HCT116 (cell line): ENCODE measurements around the gene C16orf74.

Source experiments
- EZH2 ChIP-seq: fragments of 200-600 bp; sonication (generic); IDR thresholded peaks from 2 replicates; pipeline ENCODE4 v1.6.1; 2017; ENCODE audit warnings: antibody characterized with exemption, mixed run types
- EZH2phosphoT487 ChIP-seq: fragments of 200-600 bp; IDR thresholded peaks from 2 replicates; pipeline ENCODE4 v1.6.1; 2018; ENCODE audit warnings: antibody characterized with exemption, borderline replicate concordance
- POLR2A ChIP-seq: IDR thresholded peaks from 2 replicates; pipeline ENCODE4 v1.7.0; 2011; ENCODE audit warnings: borderline replicate concordance; ENCODE audit not compliant: insufficient read depth, insufficient read length; ENCODE audit errors: extremely low read depth
- POLR2AphosphoS5 ChIP-seq: IDR thresholded peaks from 2 replicates; pipeline ENCODE4 v1.6.1; 2011; ENCODE audit warnings: mild to moderate bottlenecking, low read depth, low read length, moderate library complexity
- SP1 ChIP-seq: IDR thresholded peaks from 2 replicates; pipeline ENCODE4 v1.6.1; 2012; ENCODE audit warnings: low read depth
- SRF ChIP-seq: IDR thresholded peaks from 2 replicates; pipeline ENCODE4 v1.6.1; 2012; ENCODE audit warnings: low read depth
- TCF7L2 ChIP-seq: IDR thresholded peaks from 2 replicates; pipeline ENCODE4 v1.7.0; 2011; ENCODE audit warnings: borderline replicate concordance, inconsistent platforms; ENCODE audit not compliant: insufficient read depth, insufficient read length; ENCODE audit errors: extremely low read depth
- YY1 ChIP-seq: IDR thresholded peaks from 2 replicates; pipeline ENCODE4 v1.6.1; 2011; ENCODE audit warnings: low read length, low read depth, moderate library complexity, mild to moderate bottlenecking; ENCODE audit not compliant: insufficient replicate concordance; ENCODE audit errors: extremely low read depth
- ZFX ChIP-seq: fragments of 450-650 bp; IDR thresholded peaks from 2 replicates; pipeline ENCODE4 v1.6.1; 2017
- TF ChIP-seq, protein P1 (sequence below), 3 experiments: fragments of 200-600 bp in 1 of 3; sonication (generic) in 1 of 3; IDR thresholded peaks in 2 of 3; conservative IDR thresholded peaks in 1 of 3; 2 replicates each; pipeline ENCODE4 v1.5.1; 2012 to 2017; ENCODE audit warnings: low read depth in 2 of 3, low read length in 2 of 3, antibody characterized with exemption in 1 of 3, borderline replicate concordance in 1 of 3, control low read depth in 1 of 3, mild to moderate bottlenecking in 1 of 3, mixed read lengths in 1 of 3, mixed run types in 1 of 3, moderate library complexity in 1 of 3; ENCODE audit not compliant: insufficient read depth in 1 of 3
- TF ChIP-seq, protein P2 (sequence below): IDR thresholded peaks from 2 replicates; pipeline ENCODE4 v1.6.1; 2012
- TF ChIP-seq, protein P3 (sequence below): IDR thresholded peaks from 2 replicates; pipeline ENCODE4 v1.6.1; 2012
- TF ChIP-seq, protein P4 (sequence below): IDR thresholded peaks from 2 replicates; pipeline ENCODE4 v1.6.1; 2011; ENCODE audit warnings: mild to moderate bottlenecking, low read length, moderate library complexity; ENCODE audit not compliant: insufficient replicate concordance; ENCODE audit errors: extremely low read depth

DNA sequence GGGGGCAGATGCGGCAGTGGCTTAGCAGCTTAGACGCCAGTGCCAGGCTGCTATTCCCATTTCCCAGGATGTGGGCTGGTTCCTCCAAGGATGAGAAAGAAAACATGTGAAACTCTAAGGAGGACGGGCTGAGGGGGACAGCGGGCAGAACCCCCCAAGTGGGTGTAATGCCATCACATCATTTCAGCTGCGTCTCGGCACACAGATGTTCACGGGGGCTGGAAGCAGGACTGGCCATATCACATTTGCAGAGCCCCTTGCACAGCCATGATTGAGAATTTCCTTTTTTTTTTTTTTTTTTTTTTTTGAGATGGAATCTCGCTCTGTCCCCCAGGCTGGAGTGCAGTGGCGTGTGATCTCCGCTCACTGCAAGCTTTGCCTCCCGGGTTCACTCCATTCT, 46.9 kb downstream of the C16orf74 start:
- TF ChIP-seq POLR2AphosphoS5 (no peak), EZH2phosphoT487 (no peak), YY1 (no peak), EZH2 (no peak), ZFX (no peak), POLR2A (no peak), SRF (no peak), SP1 (no peak), TCF7L2 (no peak)
- TF ChIP-seq, protein P1, sequence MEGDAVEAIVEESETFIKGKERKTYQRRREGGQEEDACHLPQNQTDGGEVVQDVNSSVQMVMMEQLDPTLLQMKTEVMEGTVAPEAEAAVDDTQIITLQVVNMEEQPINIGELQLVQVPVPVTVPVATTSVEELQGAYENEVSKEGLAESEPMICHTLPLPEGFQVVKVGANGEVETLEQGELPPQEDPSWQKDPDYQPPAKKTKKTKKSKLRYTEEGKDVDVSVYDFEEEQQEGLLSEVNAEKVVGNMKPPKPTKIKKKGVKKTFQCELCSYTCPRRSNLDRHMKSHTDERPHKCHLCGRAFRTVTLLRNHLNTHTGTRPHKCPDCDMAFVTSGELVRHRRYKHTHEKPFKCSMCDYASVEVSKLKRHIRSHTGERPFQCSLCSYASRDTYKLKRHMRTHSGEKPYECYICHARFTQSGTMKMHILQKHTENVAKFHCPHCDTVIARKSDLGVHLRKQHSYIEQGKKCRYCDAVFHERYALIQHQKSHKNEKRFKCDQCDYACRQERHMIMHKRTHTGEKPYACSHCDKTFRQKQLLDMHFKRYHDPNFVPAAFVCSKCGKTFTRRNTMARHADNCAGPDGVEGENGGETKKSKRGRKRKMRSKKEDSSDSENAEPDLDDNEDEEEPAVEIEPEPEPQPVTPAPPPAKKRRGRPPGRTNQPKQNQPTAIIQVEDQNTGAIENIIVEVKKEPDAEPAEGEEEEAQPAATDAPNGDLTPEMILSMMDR (IDR thresholded peaks at IDR 0.05 in 2 of 3, conservative IDR thresholded peaks at IDR 0.05 in 1 of 3; ENCODE audit: borderline replicate concordance in 1 of 3, insufficient read depth in 1 of 3, low read depth in 2 of 3, low read length in 2 of 3), result no peak
- TF ChIP-seq, protein P2, sequence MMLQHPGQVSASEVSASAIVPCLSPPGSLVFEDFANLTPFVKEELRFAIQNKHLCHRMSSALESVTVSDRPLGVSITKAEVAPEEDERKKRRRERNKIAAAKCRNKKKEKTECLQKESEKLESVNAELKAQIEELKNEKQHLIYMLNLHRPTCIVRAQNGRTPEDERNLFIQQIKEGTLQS, result no peak
- TF ChIP-seq, protein P3, sequence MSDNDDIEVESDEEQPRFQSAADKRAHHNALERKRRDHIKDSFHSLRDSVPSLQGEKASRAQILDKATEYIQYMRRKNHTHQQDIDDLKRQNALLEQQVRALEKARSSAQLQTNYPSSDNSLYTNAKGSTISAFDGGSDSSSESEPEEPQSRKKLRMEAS, result no peak
- TF ChIP-seq, protein P4, sequence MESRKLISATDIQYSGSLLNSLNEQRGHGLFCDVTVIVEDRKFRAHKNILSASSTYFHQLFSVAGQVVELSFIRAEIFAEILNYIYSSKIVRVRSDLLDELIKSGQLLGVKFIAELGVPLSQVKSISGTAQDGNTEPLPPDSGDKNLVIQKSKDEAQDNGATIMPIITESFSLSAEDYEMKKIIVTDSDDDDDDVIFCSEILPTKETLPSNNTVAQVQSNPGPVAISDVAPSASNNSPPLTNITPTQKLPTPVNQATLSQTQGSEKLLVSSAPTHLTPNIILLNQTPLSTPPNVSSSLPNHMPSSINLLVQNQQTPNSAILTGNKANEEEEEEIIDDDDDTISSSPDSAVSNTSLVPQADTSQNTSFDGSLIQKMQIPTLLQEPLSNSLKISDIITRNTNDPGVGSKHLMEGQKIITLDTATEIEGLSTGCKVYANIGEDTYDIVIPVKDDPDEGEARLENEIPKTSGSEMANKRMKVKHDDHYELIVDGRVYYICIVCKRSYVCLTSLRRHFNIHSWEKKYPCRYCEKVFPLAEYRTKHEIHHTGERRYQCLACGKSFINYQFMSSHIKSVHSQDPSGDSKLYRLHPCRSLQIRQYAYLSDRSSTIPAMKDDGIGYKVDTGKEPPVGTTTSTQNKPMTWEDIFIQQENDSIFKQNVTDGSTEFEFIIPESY, result no peak
